ENCODE data around the gene AK5.

Gene AK5

GRCh38 chr1:77292551-77292950, 10.7 kb downstream of the AK5 start (continued):
- no peak for TF ChIP-seq CSRNP3 (CRISPR knock-in tag; IDR thresholded peaks at IDR 0.05)
- TF ChIP-seq, protein P1, sequence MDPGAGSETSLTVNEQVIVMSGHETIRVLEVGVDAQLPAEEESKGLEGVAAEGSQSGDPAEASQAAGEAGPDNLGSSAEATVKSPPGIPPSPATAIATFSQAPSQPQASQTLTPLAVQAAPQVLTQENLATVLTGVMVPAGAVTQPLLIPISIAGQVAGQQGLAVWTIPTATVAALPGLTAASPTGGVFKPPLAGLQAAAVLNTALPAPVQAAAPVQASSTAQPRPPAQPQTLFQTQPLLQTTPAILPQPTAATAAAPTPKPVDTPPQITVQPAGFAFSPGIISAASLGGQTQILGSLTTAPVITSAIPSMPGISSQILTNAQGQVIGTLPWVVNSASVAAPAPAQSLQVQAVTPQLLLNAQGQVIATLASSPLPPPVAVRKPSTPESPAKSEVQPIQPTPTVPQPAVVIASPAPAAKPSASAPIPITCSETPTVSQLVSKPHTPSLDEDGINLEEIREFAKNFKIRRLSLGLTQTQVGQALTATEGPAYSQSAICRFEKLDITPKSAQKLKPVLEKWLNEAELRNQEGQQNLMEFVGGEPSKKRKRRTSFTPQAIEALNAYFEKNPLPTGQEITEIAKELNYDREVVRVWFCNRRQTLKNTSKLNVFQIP (CRISPR knock-in tag; IDR thresholded peaks at IDR 0.05; ENCODE audit: borderline replicate concordance, low read depth) = no peak
- TF ChIP-seq PPARA (CRISPR knock-in tag; IDR thresholded peaks at IDR 0.05; ENCODE audit: borderline replicate concordance) = no peak
- TF ChIP-seq ISL1 (CRISPR knock-in tag; IDR thresholded peaks at IDR 0.05) = no peak
- no peak for TF ChIP-seq ARNTL (CRISPR knock-in tag; IDR thresholded peaks at IDR 0.05; ENCODE audit: borderline replicate concordance, low read depth)
- TF ChIP-seq BACH2 (CRISPR knock-in tag; IDR thresholded peaks at IDR 0.05; ENCODE audit: borderline replicate concordance) = no peak
- TF ChIP-seq TCF4 (CRISPR knock-in tag; IDR thresholded peaks at IDR 0.05; ENCODE audit: borderline replicate concordance) = no peak

DNA sequence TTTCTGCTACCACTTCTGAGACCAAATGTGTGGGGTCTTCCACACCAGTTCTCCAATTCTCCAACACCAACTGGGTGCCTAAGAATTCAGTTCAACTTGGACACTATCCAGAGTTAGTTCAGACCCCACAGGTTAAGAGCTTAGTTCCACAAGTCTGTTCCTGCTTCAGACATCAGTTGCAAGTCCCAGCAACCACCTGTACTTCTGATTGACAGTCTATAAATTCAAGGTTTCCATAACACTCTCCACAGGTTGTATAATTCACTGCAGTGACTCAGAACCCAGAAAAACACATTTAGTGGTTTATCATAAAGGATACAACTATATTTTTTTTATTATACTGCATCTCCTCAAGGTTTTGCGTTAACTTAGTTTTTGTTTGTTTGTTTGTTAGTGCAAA, 18.7 kb downstream of the AK5 start:
- no peak for ATAC-seq
- no peak for TF ChIP-seq ISL1 (CRISPR knock-in tag; IDR thresholded peaks at IDR 0.05)

- no peak for ATAC-seq
- TF ChIP-seq, protein P1 (CRISPR knock-in tag; IDR thresholded peaks at IDR 0.05; ENCODE audit: borderline replicate concordance, low read depth) = no peak
- no peak for TF ChIP-seq TCF4 (CRISPR knock-in tag; IDR thresholded peaks at IDR 0.05; ENCODE audit: borderline replicate concordance)
- no peak for TF ChIP-seq OSR1 (CRISPR knock-in tag; IDR thresholded peaks at IDR 0.05)
- no peak for TF ChIP-seq GLIS3 (CRISPR knock-in tag; IDR thresholded peaks at IDR 0.05)
- TF ChIP-seq ZNF565 (CRISPR knock-in tag; conservative IDR thresholded peaks at IDR 0.05; ENCODE audit: low read depth) = no peak
- TF ChIP-seq CREB5 (CRISPR knock-in tag; IDR thresholded peaks at IDR 0.05; ENCODE audit: low read depth) = no peak
- TF ChIP-seq TOX (CRISPR knock-in tag; IDR thresholded peaks at IDR 0.05; ENCODE audit: borderline replicate concordance) = no peak
- TF ChIP-seq PPARA (CRISPR knock-in tag; IDR thresholded peaks at IDR 0.05; ENCODE audit: borderline replicate concordance) = no peak
- TF ChIP-seq ZC3H10 (CRISPR knock-in tag; IDR thresholded peaks at IDR 0.05) = no peak
- no peak for TF ChIP-seq ESRRG (CRISPR knock-in tag; IDR thresholded peaks at IDR 0.05)
- TF ChIP-seq TSHZ2 (CRISPR knock-in tag; IDR thresholded peaks at IDR 0.05) = no peak
- no peak for TF ChIP-seq ZNF8 (CRISPR knock-in tag; IDR thresholded peaks at IDR 0.05)
- no peak for TF ChIP-seq ZNF70 (CRISPR knock-in tag; IDR thresholded peaks at IDR 0.05)
- TF ChIP-seq BACH2 (CRISPR knock-in tag; IDR thresholded peaks at IDR 0.05; ENCODE audit: borderline replicate concordance) = no peak
- no peak for TF ChIP-seq CSRNP3 (CRISPR knock-in tag; IDR thresholded peaks at IDR 0.05)
- TF ChIP-seq ZFP3 (CRISPR knock-in tag; IDR thresholded peaks at IDR 0.05) = no peak
- TF ChIP-seq, protein P2, sequence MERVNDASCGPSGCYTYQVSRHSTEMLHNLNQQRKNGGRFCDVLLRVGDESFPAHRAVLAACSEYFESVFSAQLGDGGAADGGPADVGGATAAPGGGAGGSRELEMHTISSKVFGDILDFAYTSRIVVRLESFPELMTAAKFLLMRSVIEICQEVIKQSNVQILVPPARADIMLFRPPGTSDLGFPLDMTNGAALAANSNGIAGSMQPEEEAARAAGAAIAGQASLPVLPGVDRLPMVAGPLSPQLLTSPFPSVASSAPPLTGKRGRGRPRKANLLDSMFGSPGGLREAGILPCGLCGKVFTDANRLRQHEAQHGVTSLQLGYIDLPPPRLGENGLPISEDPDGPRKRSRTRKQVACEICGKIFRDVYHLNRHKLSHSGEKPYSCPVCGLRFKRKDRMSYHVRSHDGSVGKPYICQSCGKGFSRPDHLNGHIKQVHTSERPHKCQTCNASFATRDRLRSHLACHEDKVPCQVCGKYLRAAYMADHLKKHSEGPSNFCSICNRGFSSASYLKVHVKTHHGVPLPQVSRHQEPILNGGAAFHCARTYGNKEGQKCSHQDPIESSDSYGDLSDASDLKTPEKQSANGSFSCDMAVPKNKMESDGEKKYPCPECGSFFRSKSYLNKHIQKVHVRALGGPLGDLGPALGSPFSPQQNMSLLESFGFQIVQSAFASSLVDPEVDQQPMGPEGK (CRISPR knock-in tag; IDR thresholded peaks at IDR 0.05; ENCODE audit: borderline replicate concordance) = no peak
- TF ChIP-seq CSDC2 (CRISPR knock-in tag; IDR thresholded peaks at IDR 0.05) = no peak
Observed at GRCh38 chr1:77303387-77303786, 21.6 kb downstream of the AK5 start.

Data from SK-N-SH treated with all-trans-retinoic acid at 6 μM for 48 hours (cell line).